Body of pancreas (tissue), 4 donors: ENCODE measurements around the gene TNXB. TPM values are rescaled to one million over a fixed set of nuclear protein-coding genes. Genes with fewer than 3 reads are reported as not detected.

ENCODE experiments used
- ATAC-seq: fragments of 150-250 bp; one replicate; pipeline ENCODE4 v1.9.1; 2016
- DNase-seq, 4 donors: peaks; one replicate each; pipeline ENCODE4 v3.0.0-alpha.2; 2019
- H3K27ac ChIP-seq, 4 donors: fragments of 200-600 bp; sonication (generic); 1 replicate in 3 of 4; 2 replicates in 1 of 4; pipeline versions ENCODE4 v1.5.1 to v1.6.1; 2016 to 2019; ENCODE audit warnings: mild to moderate bottlenecking in 1 of 4, mixed read lengths in 1 of 4, moderate library complexity in 1 of 4
- H3K27me3 ChIP-seq, 2 donors: fragments of 200-600 bp; sonication (generic); one replicate each; pipeline ENCODE4 v1.6.0; 2016; ENCODE audit warnings: mild to moderate bottlenecking in 1 of 2
- H3K36me3 ChIP-seq, 2 donors: fragments of 200-600 bp; sonication (generic); replicated peaks in 1 of 2; 2 replicates each; pipeline ENCODE4 v1.5.1; 2016; ENCODE audit warnings: low read depth in 2 of 2; ENCODE audit not compliant: insufficient read depth in 1 of 2
- H3K4me1 ChIP-seq: fragments of 200-600 bp; sonication (generic); one replicate; pipeline ENCODE4 v1.6.0; 2016
- H3K4me3 ChIP-seq, 2 donors: fragments of 200-600 bp; sonication (generic); 1 replicate in 1 of 2; 2 replicates in 1 of 2; pipeline ENCODE4 v1.5.1; 2016 to 2019
- H3K9me3 ChIP-seq, 3 donors: fragments of 200-600 bp; sonication (generic); 1 replicate in 2 of 3; 2 replicates in 1 of 3; pipeline ENCODE4 v1.5.1; 2016
- CTCF ChIP-seq, 7 experiments: fragments of 450-650 bp in 4 of 7; fragments of 200-600 bp in 3 of 7; sonication (generic) in 3 of 7; IDR thresholded peaks; one replicate each; pipeline ENCODE4 v1.5.1; 2016 to 2019; ENCODE audit warnings: antibody characterized with exemption in 7 of 7
- POLR2A ChIP-seq, 3 donors: fragments of 450-650 bp; IDR thresholded peaks; one replicate each; pipeline ENCODE4 v1.6.1; 2016; ENCODE audit warnings: antibody characterized with exemption in 3 of 3, mild to moderate bottlenecking in 2 of 3
- WGBS, 2 donors: methylation state at CpG; one replicate each; pipeline ENCODE4 v1.1.5; 2017; 5-methylcytosine and 5-hydroxymethylcytosine counted together
- intact Hi-C: fragments of 100-400 bp; cut with DNase I; formaldehyde crosslinking; loops from one replicate; pipeline ENCODE4 v1.15.1; 2023
- total RNA-seq, 2 donors: library from RNA; depleted of rRNA; stranded (reverse); fragments of >200 nt; gene quantifications; one replicate each; pipeline ENCODE4 v1.1.0, GENCODE V29; 2016

Gene TNXB
- total RNA-seq, 2 donors from 2014 or later, result 24.9 to 36.6 TPM

GRCh38 chr6:32123681-32124080 is 14.5 kb upstream of the TNXB start:
- H3K4me3 ChIP-seq, result no peak overlapping the region
- DNase-seq, result no peak
- peaks cover 32% of the 10 kb centered on the region for H3K4me1 ChIP-seq
- H3K36me3 ChIP-seq, result peaks cover 0 to 15% of the 10 kb centered on the region in 2 donors
- H3K9me3 ChIP-seq, result no peaks in the 10 kb centered on the region
- TF ChIP-seq POLR2A (IDR thresholded peaks at IDR 0.05) (no peak), CTCF (IDR thresholded peaks at IDR 0.05) (no peak)
- WGBS, 2 donors, result 67 to 72% methylated on average over 4 of the region's 4 CpGs
- H3K27ac ChIP-seq, result no peak overlapping the region
- intact Hi-C loops, result no loop called here
- no peak for ATAC-seq
- H3K27me3 ChIP-seq, result no peaks in the 10 kb centered on the region

GRCh38 chr6:32120573-32121059 is 11.5 kb upstream of the TNXB start:
- no peak overlapping the region for H3K4me3 ChIP-seq
- no peak for TF ChIP-seq CTCF (IDR thresholded peaks at IDR 0.05)
- TF ChIP-seq POLR2A (IDR thresholded peaks at IDR 0.05), result no peak
- intact Hi-C loops, result no loop called here
- H3K36me3 ChIP-seq, result peaks cover 0 to 29% of the 10 kb centered on the region in 2 donors
- ATAC-seq, result no peak
- no peak for DNase-seq
- H3K9me3 ChIP-seq, result no peaks in the 10 kb centered on the region
- no peak overlapping the region for H3K27ac ChIP-seq
- H3K4me1 ChIP-seq, result peaks cover 10% of the 10 kb centered on the region
- no peaks in the 10 kb centered on the region for H3K27me3 ChIP-seq
- 92 to 94% methylated on average over 10 to 12 of the region's 12 CpGs for WGBS, 2 donors

GRCh38 chr6:32118782-32119628 is 9.9 kb upstream of the TNXB start:
- 12 to 22% methylated on average over 13 to 17 of the region's 17 CpGs for WGBS, 2 donors
- H3K36me3 ChIP-seq, result peaks cover 0 to 29% of the 10 kb centered on the region in 2 donors

GRCh38 chr6:32117461-32117860 is 8.3 kb upstream of the TNXB start:
- ATAC-seq (no peak), DNase-seq (no peak)
- Histone ChIP-seq H3K4me1 (peaks cover 18% of the 10 kb centered on the region), H3K4me3 (no peak overlapping the region), H3K27me3 (no peaks in the 10 kb centered on the region), H3K36me3 (peaks cover 0 to 29% of the 10 kb centered on the region in 2 donors), H3K9me3 (no peaks in the 10 kb centered on the region), H3K27ac (no peak overlapping the region)
- intact Hi-C loops, result loop anchor here (5.0 kb wide), 1 partner anchor 40 kb away; no protein-coding TSS in a partner anchor
- TF ChIP-seq CTCF (IDR thresholded peaks at IDR 0.05) (no peak), POLR2A (IDR thresholded peaks at IDR 0.05) (no peak)
- WGBS, 2 donors, result 83 to 96% methylated on average over 8 to 9 of the region's 9 CpGs

More at GRCh38 chr6:32118782-32119628, 9.9 kb upstream of the TNXB start:
- Histone ChIP-seq H3K27me3 (no peaks in the 10 kb centered on the region), H3K4me1 (peaks cover 14% of the 10 kb centered on the region), H3K27ac (peak overlapping the region in 2 of 4 donors; percentile 33 to 43), H3K4me3 (no peak overlapping the region), H3K9me3 (no peaks in the 10 kb centered on the region)
- peak; percentile 86 to 89 (median 88) for DNase-seq
- intact Hi-C loops, result loop anchor here (5.0 kb wide), 1 partner anchor 38 kb away; no protein-coding TSS in a partner anchor
- peak; percentile 84 for ATAC-seq
- TF ChIP-seq POLR2A (IDR thresholded peaks at IDR 0.05) (no peak), CTCF (IDR thresholded peaks at IDR 0.05) (peak; percentile 82 to 92 (median 89))
